Prostate gland (tissue), 2 donors: Measurements from ENCODE around the gene CLPSL1. TPM values are rescaled to one million over a fixed set of nuclear protein-coding genes. Genes with fewer than 3 reads are reported as not detected.
A peak's percentile ranks its signal among the peaks of the same experiment; 100 is the strongest.

Experiments used
- DNase-seq: peaks from one replicate; pipeline ENCODE4 v3.0.0-alpha.2; 2019; ENCODE audit warnings: low spot score
- H3K27ac ChIP-seq, 2 donors: fragments of 200-600 bp; sonication (generic); 2 replicates each; pipeline ENCODE4 v1.5.1; 2017 to 2019
- H3K27me3 ChIP-seq: fragments of 200-600 bp; sonication (generic); replicated peaks from 2 replicates; pipeline ENCODE4 v1.5.1; 2019; ENCODE audit not compliant: insufficient read depth
- H3K36me3 ChIP-seq, 2 donors: fragments of 200-600 bp; sonication (generic); 1 replicate in 1 of 2; 2 replicates in 1 of 2; pipeline versions ENCODE4 v1.5.1 to v1.8.1; 2017 to 2019
- H3K4me1 ChIP-seq: fragments of 200-600 bp; sonication (generic); replicated peaks from 2 replicates; pipeline ENCODE4 v1.5.1; 2019
- H3K4me3 ChIP-seq, 2 donors: fragments of 200-600 bp; sonication (generic); 2 replicates each; pipeline ENCODE4 v1.5.1; 2017 to 2019
- H3K9me3 ChIP-seq: fragments of 200-600 bp; sonication (generic); 2 replicates; pipeline ENCODE4 v1.5.1; 2017
- POLR2A ChIP-seq: fragments of 450-650 bp; IDR thresholded peaks from one replicate; pipeline ENCODE4 v1.6.1; 2016; ENCODE audit warnings: antibody characterized with exemption, mild to moderate bottlenecking
- POLR2AphosphoS5 ChIP-seq: sonication (generic); formaldehyde crosslinking; IDR thresholded peaks from one replicate; pipeline ENCODE4 v1.6.1; 2017; ENCODE audit warnings: antibody characterized with exemption
- WGBS: methylation state at CpG from one replicate; pipeline ENCODE4 v1.1.5; 2018; 5-methylcytosine and 5-hydroxymethylcytosine counted together
- intact Hi-C: fragments of 100-400 bp; cut with DNase I; formaldehyde crosslinking; loops from one replicate; pipeline ENCODE4 v1.14.2; 2022
- total RNA-seq, 2 donors: library from RNA; depleted of rRNA; stranded (reverse); fragments of >200 nt; gene quantifications; one replicate each; pipeline ENCODE4 v1.1.0, GENCODE V29; 2016
- TF ChIP-seq, protein P1 (sequence below), 4 experiments: fragments of 200-600 bp in 2 of 4; fragments of 450-650 bp in 2 of 4; sonication (generic) in 2 of 4; IDR thresholded peaks; 1 replicate in 3 of 4; 2 replicates in 1 of 4; pipeline ENCODE4 v1.5.1; 2016 to 2019; ENCODE audit warnings: antibody characterized with exemption in 4 of 4, mild to moderate bottlenecking in 2 of 4, moderate library complexity in 2 of 4

Gene CLPSL1
- total RNA-seq, 2 donors from 2014 or later, result not detected

DNA sequence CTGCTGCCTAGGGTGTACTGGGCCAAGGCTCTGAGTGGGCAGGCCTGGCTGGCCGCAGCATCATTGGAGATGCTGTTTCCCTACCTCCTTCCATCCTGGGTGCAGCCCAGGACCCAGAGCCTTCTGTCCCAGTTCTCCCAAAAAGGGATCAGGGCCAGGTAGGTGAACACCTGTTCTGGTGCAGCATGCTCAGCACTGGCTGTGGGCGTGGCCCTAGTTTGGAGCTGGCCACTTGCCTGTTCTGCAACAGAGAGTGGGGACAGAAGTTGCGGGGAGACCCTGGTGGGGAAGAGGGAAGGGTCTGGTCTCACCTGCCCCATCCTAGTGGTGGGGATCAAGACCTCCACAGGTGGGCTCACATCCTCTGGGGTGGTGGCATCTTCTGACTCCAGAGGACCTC, 45.4 kb upstream of the CLPSL1 start:
- TF ChIP-seq, protein P1, sequence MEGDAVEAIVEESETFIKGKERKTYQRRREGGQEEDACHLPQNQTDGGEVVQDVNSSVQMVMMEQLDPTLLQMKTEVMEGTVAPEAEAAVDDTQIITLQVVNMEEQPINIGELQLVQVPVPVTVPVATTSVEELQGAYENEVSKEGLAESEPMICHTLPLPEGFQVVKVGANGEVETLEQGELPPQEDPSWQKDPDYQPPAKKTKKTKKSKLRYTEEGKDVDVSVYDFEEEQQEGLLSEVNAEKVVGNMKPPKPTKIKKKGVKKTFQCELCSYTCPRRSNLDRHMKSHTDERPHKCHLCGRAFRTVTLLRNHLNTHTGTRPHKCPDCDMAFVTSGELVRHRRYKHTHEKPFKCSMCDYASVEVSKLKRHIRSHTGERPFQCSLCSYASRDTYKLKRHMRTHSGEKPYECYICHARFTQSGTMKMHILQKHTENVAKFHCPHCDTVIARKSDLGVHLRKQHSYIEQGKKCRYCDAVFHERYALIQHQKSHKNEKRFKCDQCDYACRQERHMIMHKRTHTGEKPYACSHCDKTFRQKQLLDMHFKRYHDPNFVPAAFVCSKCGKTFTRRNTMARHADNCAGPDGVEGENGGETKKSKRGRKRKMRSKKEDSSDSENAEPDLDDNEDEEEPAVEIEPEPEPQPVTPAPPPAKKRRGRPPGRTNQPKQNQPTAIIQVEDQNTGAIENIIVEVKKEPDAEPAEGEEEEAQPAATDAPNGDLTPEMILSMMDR (IDR thresholded peaks at IDR 0.05), result no peak
- TF ChIP-seq POLR2AphosphoS5 (no peak), POLR2A (no peak)
- no peaks in the 10 kb centered on the region for H3K9me3 ChIP-seq
- 89% methylated on average over 3 of the region's 3 CpGs for WGBS
- DNase-seq, result peak; percentile 38
- no peak overlapping the region for H3K4me3 ChIP-seq
- intact Hi-C loops, result loop anchor here (10.0 kb wide), 1 partner anchor 391 kb away; the partner anchor contains the start of gene PPARD
- H3K4me1 ChIP-seq, result peaks cover 30% of the 10 kb centered on the region
- no peaks in the 10 kb centered on the region for H3K27me3 ChIP-seq
- H3K27ac ChIP-seq, result peak overlapping the region; percentile 99 to 100
- H3K36me3 ChIP-seq, result no peaks in the 10 kb centered on the region

DNA sequence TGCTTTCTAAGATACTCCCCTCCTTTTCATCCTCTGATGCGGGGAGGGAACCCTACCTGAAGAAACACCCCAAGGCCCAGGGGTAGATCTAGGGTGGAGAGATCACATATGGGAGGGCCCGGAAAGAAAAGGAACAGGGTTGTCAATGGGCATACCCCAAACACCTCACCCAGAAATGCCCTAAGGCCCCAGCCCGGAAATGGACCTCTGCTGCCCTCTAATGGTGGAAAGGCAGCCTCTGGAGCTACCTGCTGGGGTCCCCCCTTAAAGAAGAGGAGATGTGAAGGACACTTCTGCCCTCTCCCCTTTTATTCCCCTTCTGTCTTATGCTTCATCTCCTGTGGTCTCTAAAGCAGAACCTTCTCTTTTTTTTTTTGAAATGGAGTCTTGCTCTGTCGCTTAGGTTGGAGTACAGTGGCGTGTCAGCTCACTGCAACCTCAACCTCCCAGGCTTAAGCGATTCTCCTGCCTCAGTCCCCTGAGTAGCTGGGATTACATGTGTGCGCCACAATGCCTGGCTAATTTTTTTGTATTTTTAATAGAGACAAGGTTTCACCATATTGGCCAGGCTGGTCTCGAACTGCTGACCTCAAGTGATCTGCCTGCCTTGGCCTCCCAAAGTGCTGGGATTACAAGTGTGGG, 44.4 kb upstream of the CLPSL1 start:
- Histone ChIP-seq H3K36me3 (no peaks in the 10 kb centered on the region), H3K4me3 (no peak overlapping the region), H3K4me1 (peaks cover 22% of the 10 kb centered on the region), H3K27ac (peak overlapping the region; percentile 99 to 100), H3K9me3 (no peaks in the 10 kb centered on the region), H3K27me3 (no peaks in the 10 kb centered on the region)
- TF ChIP-seq POLR2A (no peak), POLR2AphosphoS5 (peak; percentile 58)
- TF ChIP-seq, protein P1 (IDR thresholded peaks at IDR 0.05), result peak; percentile 83 to 95 (median 92)
- WGBS, result 63% methylated on average over 8 of the region's 8 CpGs
- intact Hi-C loops, result loop anchor here (2.0 to 10.0 kb wide), 2 partner anchors 154 to 392 kb away; partner anchors contain the start of gene PPARD
- peak; percentile 76 for DNase-seq

DNA sequence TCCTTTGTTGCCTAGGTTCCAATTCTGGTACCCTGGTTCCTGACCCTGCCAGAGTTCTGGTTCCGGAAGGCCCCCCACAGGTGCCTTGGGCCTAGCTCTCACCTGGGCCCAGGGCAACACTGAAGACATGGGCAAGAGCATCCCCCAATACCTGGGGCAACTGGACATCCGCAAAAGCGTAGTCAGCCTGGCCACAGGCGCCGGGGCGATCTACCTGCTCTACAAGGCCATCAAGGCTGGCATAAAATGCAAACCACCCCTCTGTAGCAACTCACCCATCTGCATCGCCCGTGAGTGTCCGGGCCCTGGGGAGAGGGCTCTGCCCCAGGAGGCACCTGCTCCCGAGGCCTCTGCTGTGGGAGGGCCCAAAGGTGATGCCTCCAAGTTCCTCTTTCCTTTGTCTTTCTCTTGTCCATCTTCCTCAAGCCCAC, 43.8 kb upstream of the CLPSL1 start, which contains the start of gene ARMC12:
Gene ARMC12 (plus strand): TSS at position 51 of the 431 bp plus-strand sequence. CDS start 77 bp downstream, at position 128.
- H3K9me3 ChIP-seq, result no peaks in the 10 kb centered on the region
- intact Hi-C loops, result loop anchor here (1.0 to 10.0 kb wide), 3 partner anchors 154 to 392 kb away; partner anchors contain the start of gene PPARD
- WGBS, result 92% methylated on average over 10 of the region's 10 CpGs
- H3K4me1 ChIP-seq, result peaks cover 22% of the 10 kb centered on the region
- H3K27me3 ChIP-seq, result no peaks in the 10 kb centered on the region
- TF ChIP-seq, protein P1 (IDR thresholded peaks at IDR 0.05), result no peak
- TF ChIP-seq POLR2AphosphoS5, result no peak
- no peak for TF ChIP-seq POLR2A
- no peak for DNase-seq
- peak within 1 kb of the TSS; percentile 99 to 100 for H3K27ac ChIP-seq
- no peaks in the 10 kb centered on the region for H3K36me3 ChIP-seq
- no peak within 1 kb of the TSS for H3K4me3 ChIP-seq

DNA sequence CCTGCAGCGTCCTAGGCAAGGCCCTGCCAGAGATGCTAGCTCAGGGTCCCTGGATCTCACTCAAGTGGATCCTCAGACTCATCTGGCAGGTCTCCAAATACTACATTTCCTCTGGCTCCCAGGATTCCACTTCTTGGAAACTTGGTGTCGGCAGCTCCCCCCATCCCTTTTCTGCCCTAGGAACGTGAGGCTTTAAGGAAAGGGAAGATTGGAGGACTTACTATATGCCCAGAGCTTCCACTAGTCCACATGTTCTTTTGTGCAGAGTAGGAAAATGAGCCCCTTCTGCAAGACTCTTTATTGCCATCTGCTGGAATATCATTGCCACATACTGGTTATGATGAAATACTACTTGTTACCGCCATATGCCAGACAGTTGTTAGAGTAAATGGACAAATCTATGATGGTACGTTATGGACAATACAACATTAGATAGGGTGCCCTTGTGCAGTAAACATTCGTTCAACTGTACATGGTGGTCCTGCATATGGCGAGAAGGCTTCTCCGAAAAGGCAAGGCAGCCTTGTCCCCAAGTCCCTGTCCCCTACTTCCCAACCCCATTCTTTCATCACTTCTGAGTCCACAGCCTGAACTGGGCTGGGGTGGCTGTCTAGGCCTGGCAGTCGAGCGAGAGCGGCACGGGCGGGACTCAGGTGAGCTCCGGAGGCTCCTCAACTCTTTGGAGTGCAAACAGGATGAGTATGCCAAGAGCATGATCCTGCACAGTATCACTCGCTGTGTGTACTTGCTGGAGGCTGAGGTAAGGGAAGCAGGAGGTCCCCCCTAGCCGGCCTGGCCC, 43.2 kb upstream of the CLPSL1 start:
- H3K36me3 ChIP-seq, result no peaks in the 10 kb centered on the region
- no peak overlapping the region for H3K27ac ChIP-seq
- intact Hi-C loops, result loop anchor here (1.0 to 10.0 kb wide), 3 partner anchors 155 to 393 kb away; partner anchors contain the start of gene PPARD
- DNase-seq, result peak; percentile 54
- peaks cover 19% of the 10 kb centered on the region for H3K4me1 ChIP-seq
- WGBS, result 55% methylated on average over 16 of the region's 16 CpGs
- no peaks in the 10 kb centered on the region for H3K27me3 ChIP-seq
- no peak overlapping the region for H3K4me3 ChIP-seq
- TF ChIP-seq POLR2A (no peak), POLR2AphosphoS5 (peak; percentile 77)
- TF ChIP-seq, protein P1 (IDR thresholded peaks at IDR 0.05), result peak; percentile 77 to 99 (median 92)
- H3K9me3 ChIP-seq, result no peaks in the 10 kb centered on the region
